IMR-90 (cell line): ENCODE measurements around the gene GNAO1. TPM values are rescaled to one million over a fixed set of nuclear protein-coding genes. Genes with fewer than 3 reads are reported as not detected.

ENCODE experiments used
- ATAC-seq: fragments of 200-7000 bp; cut with Tn5 transposase; 2 replicates; pipeline ENCODE4 v1.9.1; 2020; ENCODE audit warnings: low read depth, mild to moderate bottlenecking, moderate library complexity
- BruUV-seq: library from RNA; stranded (reverse); fragments of 400-500 nt; replicated peaks from 2 replicates; lab custom pipeline; 2021; lab: Mats Ljungman, UMichigan
- CTCF ChIA-PET: fragments of 300-600 bp; formaldehyde crosslinking; extraction: SDS; loops from one replicate; lab custom pipeline; 2021; ENCODE audit warnings: antibody characterized with exemption; lab: Yijun Ruan, JAX
- POLR2A ChIA-PET: fragments of 300-600 bp; sonication (Branson Sonifier 250); formaldehyde crosslinking; loops from one replicate; lab custom pipeline; 2022; ENCODE audit warnings: antibody characterized with exemption; ENCODE audit not compliant: unreplicated experiment; lab: Charles Lee
- DNase-seq: peaks from one replicate; pipeline ENCODE4 v3.0.0; 2013
- H2AFZ ChIP-seq: replicated peaks from 2 replicates; pipeline ENCODE3; 2013; ENCODE audit warnings: low read length, mild to moderate bottlenecking; ENCODE audit not compliant: poor library complexity
- H2AK5ac ChIP-seq: 2 replicates; pipeline ENCODE4 v1.6.1; 2013; ENCODE audit warnings: low read depth, low read length, inconsistent platforms
- H2AK9ac ChIP-seq: replicated peaks from 2 replicates; pipeline ENCODE3; 2013; ENCODE audit warnings: mild to moderate bottlenecking, low read depth, low read length, moderate library complexity; ENCODE audit not compliant: poor library complexity
- H2BK120ac ChIP-seq: 2 replicates; pipeline ENCODE4 v1.6.1; 2013; ENCODE audit warnings: low read depth, low read length, inconsistent platforms
- H2BK15ac ChIP-seq: 3 replicates; pipeline ENCODE4 v1.6.1; 2013; ENCODE audit warnings: low read depth, low read length, inconsistent platforms
- H2BK20ac ChIP-seq: 2 replicates; pipeline ENCODE4 v1.6.1; 2013; ENCODE audit warnings: low read depth, mild to moderate bottlenecking, inconsistent platforms, low read length, moderate library complexity
- H2BK5ac ChIP-seq: 2 replicates; pipeline ENCODE4 v1.6.1; 2013; ENCODE audit warnings: mild to moderate bottlenecking, low read depth, low read length, inconsistent platforms; ENCODE audit not compliant: poor library complexity, severe bottlenecking
- H3K14ac ChIP-seq: replicated peaks from 2 replicates; pipeline ENCODE4 v1.6.1; 2013; ENCODE audit warnings: low read depth, low read length, inconsistent platforms
- H3K18ac ChIP-seq: 2 replicates; pipeline ENCODE4 v1.6.1; 2013; ENCODE audit warnings: low read depth, low read length, control low read depth
- H3K23ac ChIP-seq: 2 replicates; pipeline ENCODE4 v1.6.1; 2013; ENCODE audit warnings: low read depth, low read length, inconsistent platforms
- H3K27ac ChIP-seq: 2 replicates; pipeline ENCODE4 v1.5.1; 2013; ENCODE audit warnings: mild to moderate bottlenecking, control low read depth, low read length; ENCODE audit not compliant: insufficient read depth
- H3K27me3 ChIP-seq: 2 replicates; pipeline ENCODE4 v1.6.1; 2013; ENCODE audit warnings: low read length; ENCODE audit not compliant: control insufficient read depth, insufficient read depth
- H3K36me3 ChIP-seq: 2 replicates; pipeline ENCODE4 v1.6.1; 2013; ENCODE audit warnings: low read length, mixed read lengths; ENCODE audit not compliant: control insufficient read depth, insufficient read depth
- H3K4ac ChIP-seq: 2 replicates; pipeline ENCODE4 v1.6.1; 2013; ENCODE audit warnings: low read depth, low read length, inconsistent platforms
- H3K4me1 ChIP-seq: 2 replicates; pipeline ENCODE4 v1.6.1; 2013; ENCODE audit warnings: low read length, mixed read lengths; ENCODE audit not compliant: control insufficient read depth, insufficient read depth
- H3K4me2 ChIP-seq: 2 replicates; pipeline ENCODE4 v1.6.1; 2013; ENCODE audit warnings: low read depth, mild to moderate bottlenecking, control low read depth, low read length, moderate library complexity
- H3K4me3 ChIP-seq: 2 replicates; pipeline ENCODE4 v1.5.1; 2013; ENCODE audit warnings: low read depth, mild to moderate bottlenecking, control low read depth, low read length, moderate library complexity; ENCODE audit not compliant: insufficient read depth
- H3K56ac ChIP-seq: 2 replicates; pipeline ENCODE4 v1.6.1; 2013; ENCODE audit warnings: low read length, inconsistent platforms; ENCODE audit not compliant: insufficient read depth; ENCODE audit errors: extremely low read depth
- H3K79me1 ChIP-seq, 2 experiments: 2 replicates each; pipeline ENCODE4 v1.6.1; 2013; ENCODE audit warnings: low read length in 2 of 2, inconsistent platforms in 1 of 2, low read depth in 1 of 2
- H3K9ac ChIP-seq: 2 replicates; pipeline ENCODE4 v1.6.1; 2013; ENCODE audit warnings: low read depth, low read length, control low read depth
- H3K9me1 ChIP-seq: 2 replicates; pipeline ENCODE4 v1.6.1; 2013; ENCODE audit warnings: low read length, inconsistent platforms; ENCODE audit not compliant: insufficient read depth
- H3K9me3 ChIP-seq: 2 replicates; pipeline ENCODE4 v1.6.1; 2013; ENCODE audit warnings: low read length; ENCODE audit not compliant: control insufficient read depth, insufficient read depth
- H4K20me1 ChIP-seq: 2 replicates; pipeline ENCODE4 v1.6.1; 2013; ENCODE audit warnings: low read length, inconsistent platforms; ENCODE audit not compliant: insufficient read depth
- H4K5ac ChIP-seq: 2 replicates; pipeline ENCODE4 v1.6.1; 2013; ENCODE audit warnings: mild to moderate bottlenecking, low read depth, low read length, control low read depth
- H4K8ac ChIP-seq, 2 experiments: 2 replicates each; pipeline ENCODE4 v1.6.1; 2013; ENCODE audit warnings: low read depth in 2 of 2, low read length in 2 of 2, control low read depth in 1 of 2, inconsistent platforms in 1 of 2
- H4K91ac ChIP-seq: 2 replicates; pipeline ENCODE4 v1.6.1; 2013; ENCODE audit warnings: low read depth, low read length, inconsistent platforms; ENCODE audit not compliant: insufficient read depth
- BHLHE40 ChIP-seq: fragments of 150-350 bp; IDR thresholded peaks from 2 replicates; pipeline ENCODE4 v1.6.1; 2016; ENCODE audit warnings: mild to moderate bottlenecking, low read depth, low read length
- CEBPB ChIP-seq: IDR thresholded peaks from 2 replicates; pipeline ENCODE4 v1.6.1; 2012; ENCODE audit warnings: low read depth, low read length, improper control_type of control experiment
- CHD1 ChIP-seq: IDR thresholded peaks from 2 replicates; pipeline ENCODE4 v1.6.1; 2012; ENCODE audit warnings: low read depth, low read length, improper control_type of control experiment
- CTCF ChIP-seq: conservative IDR thresholded peaks from 2 replicates; pipeline ENCODE4 v1.5.1; 2012; ENCODE audit warnings: mild to moderate bottlenecking, low read depth, low read length, improper control_type of control experiment
- FOS ChIP-seq: fragments of 150-350 bp; IDR thresholded peaks from 2 replicates; pipeline ENCODE4 v1.6.1; 2016; ENCODE audit warnings: low read depth, low read length
- MAFK ChIP-seq: IDR thresholded peaks from 2 replicates; pipeline ENCODE4 v1.6.1; 2012; ENCODE audit warnings: low read depth, low read length, improper control_type of control experiment
- MXI1 ChIP-seq: IDR thresholded peaks from 2 replicates; pipeline ENCODE4 v1.6.1; 2012; ENCODE audit warnings: low read depth, mild to moderate bottlenecking, low read length, moderate library complexity, borderline replicate concordance
- NFE2L2 ChIP-seq: fragments of 150-350 bp; IDR thresholded peaks from 2 replicates; pipeline ENCODE4 v1.6.1; 2016; ENCODE audit warnings: low read depth, mild to moderate bottlenecking, low read length
- POLR2A ChIP-seq: IDR thresholded peaks from 2 replicates; pipeline ENCODE4 v1.6.1; 2012; ENCODE audit warnings: mild to moderate bottlenecking, low read depth, low read length
- RAD21 ChIP-seq: IDR thresholded peaks from 2 replicates; pipeline ENCODE4 v1.6.1; 2012; ENCODE audit warnings: low read length, improper control_type of control experiment
- RCOR1 ChIP-seq: IDR thresholded peaks from 2 replicates; pipeline ENCODE4 v1.6.1; 2012; ENCODE audit warnings: mild to moderate bottlenecking, low read length, improper control_type of control experiment; ENCODE audit not compliant: insufficient replicate concordance
- RFX5 ChIP-seq: IDR thresholded peaks from 2 replicates; pipeline ENCODE4 v1.8.0; 2012; ENCODE audit warnings: low read depth, mild to moderate bottlenecking, low read length, moderate library complexity
- SMC3 ChIP-seq: fragments of 150-350 bp; IDR thresholded peaks from 2 replicates; pipeline ENCODE4 v1.6.1; 2016; ENCODE audit warnings: low read depth, mild to moderate bottlenecking, antibody characterized with exemption, low read length, moderate library complexity
- WGBS, 2 experiments: methylation state at CpG; one replicate each; pipeline versions ENCODE4 v1.1.5 to v1.1.7; 2013; ENCODE audit warnings: missing lambda C conversion rate in 2 of 2; ENCODE audit not compliant: insufficient read length in 1 of 2; ENCODE audit errors: extremely low coverage in 2 of 2; 5-methylcytosine and 5-hydroxymethylcytosine counted together
- dilution Hi-C: fragments of 300-500 bp; cut with HindIII; formaldehyde crosslinking; loops from one replicate; pipeline ENCODE4 v1.14.3; 2018; ENCODE audit warnings: low sequenced_read_pairs; ENCODE audit not compliant: unreplicated experiment
- in situ Hi-C: fragments of 300-500 bp; cut with MboI; formaldehyde crosslinking; loops from 3 replicates; pipeline ENCODE4 v1.14.3; 2019; ENCODE audit warnings: low sequenced_read_pairs, inconsistent platforms, mixed read lengths
- intact Hi-C: fragments of 100-400 bp; cut with micrococcal nuclease; formaldehyde crosslinking; loops from 2 replicates; pipeline ENCODE4 v1.10.0; 2022
- polyA plus RNA-seq, 3 experiments: library from polyadenylated mRNA; depleted of rRNA; stranded (reverse); fragments of >200 nt; gene quantifications; 2 replicates each; pipeline ENCODE4 v1.2.3, GENCODE V29; 2012; ENCODE audit warnings: low replicate concordance in 1 of 3
- total RNA-seq: library from RNA; depleted of rRNA; stranded (reverse); fragments of >200 nt; gene quantifications from 2 replicates; pipeline ENCODE4 v1.2.3, GENCODE V29; 2012
- TF ChIP-seq, protein P1 (sequence below): fragments of 150-350 bp; IDR thresholded peaks from 2 replicates; pipeline ENCODE4 v1.6.1; 2017; ENCODE audit warnings: mild to moderate bottlenecking, antibody characterized with exemption, low read length, low read depth
- TF ChIP-seq, protein P2 (sequence below): fragments of 150-350 bp; IDR thresholded peaks from 2 replicates; pipeline ENCODE4 v1.6.1; 2016; ENCODE audit warnings: low read depth, mild to moderate bottlenecking, low read length, moderate library complexity, borderline replicate concordance

GNAO1 gene
- total and polyA plus RNA-seq, 2 of the 4 experiments (the other 2 are of a cell fraction), result under 0.01 to 0.07 TPM

- CTCF ChIA-PET, result no interaction called here
- intact Hi-C loops (no loop called here), in situ Hi-C loops (no loop called here), dilution Hi-C loops (no loop called here)
- no CpG with 5 or more reads among the region's 4 CpGs for WGBS, 2 experiments
- H3K79me1 ChIP-seq, result no peaks in the 10 kb centered on the region
- H2BK15ac ChIP-seq, result no peak overlapping the region
- H3K14ac ChIP-seq, result no peak overlapping the region
- H4K20me1 ChIP-seq, result no peaks in the 10 kb centered on the region
- H3K27me3 ChIP-seq, result peaks cover 5% of the 10 kb centered on the region
- H3K18ac ChIP-seq, result no peak overlapping the region
- TF ChIP-seq NFE2L2 (no peak), BHLHE40 (no peak), RFX5 (no peak), SMC3 (no peak), CHD1 (no peak), CEBPB (no peak), POLR2A (no peak), MAFK (no peak), FOS (no peak), RCOR1 (no peak), RAD21 (no peak), MXI1 (no peak), CTCF (no peak)
- TF ChIP-seq, protein P1, sequence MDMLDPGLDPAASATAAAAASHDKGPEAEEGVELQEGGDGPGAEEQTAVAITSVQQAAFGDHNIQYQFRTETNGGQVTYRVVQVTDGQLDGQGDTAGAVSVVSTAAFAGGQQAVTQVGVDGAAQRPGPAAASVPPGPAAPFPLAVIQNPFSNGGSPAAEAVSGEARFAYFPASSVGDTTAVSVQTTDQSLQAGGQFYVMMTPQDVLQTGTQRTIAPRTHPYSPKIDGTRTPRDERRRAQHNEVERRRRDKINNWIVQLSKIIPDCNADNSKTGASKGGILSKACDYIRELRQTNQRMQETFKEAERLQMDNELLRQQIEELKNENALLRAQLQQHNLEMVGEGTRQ, result no peak
- TF ChIP-seq, protein P2, sequence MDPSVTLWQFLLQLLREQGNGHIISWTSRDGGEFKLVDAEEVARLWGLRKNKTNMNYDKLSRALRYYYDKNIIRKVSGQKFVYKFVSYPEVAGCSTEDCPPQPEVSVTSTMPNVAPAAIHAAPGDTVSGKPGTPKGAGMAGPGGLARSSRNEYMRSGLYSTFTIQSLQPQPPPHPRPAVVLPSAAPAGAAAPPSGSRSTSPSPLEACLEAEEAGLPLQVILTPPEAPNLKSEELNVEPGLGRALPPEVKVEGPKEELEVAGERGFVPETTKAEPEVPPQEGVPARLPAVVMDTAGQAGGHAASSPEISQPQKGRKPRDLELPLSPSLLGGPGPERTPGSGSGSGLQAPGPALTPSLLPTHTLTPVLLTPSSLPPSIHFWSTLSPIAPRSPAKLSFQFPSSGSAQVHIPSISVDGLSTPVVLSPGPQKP, result no peak
- no peak overlapping the region for H4K5ac ChIP-seq
- no peak overlapping the region for H2AFZ ChIP-seq
- H2AK5ac ChIP-seq, result no peak overlapping the region
- no peak overlapping the region for H4K91ac ChIP-seq
- H2BK20ac ChIP-seq, result no peak overlapping the region
- no TSS peak for BruUV-seq
- H3K9me1 ChIP-seq, result peaks cover 2% of the 10 kb centered on the region; the same call in 1 of the 2 replicates
- no peak overlapping the region for H2AK9ac ChIP-seq
- H3K4ac ChIP-seq, result no peak overlapping the region
- H2BK120ac ChIP-seq, result no peak overlapping the region
- no peak for DNase-seq
- no peak overlapping the region for H2BK5ac ChIP-seq
- no peak overlapping the region for H3K56ac ChIP-seq
- no peak overlapping the region for H4K8ac ChIP-seq
- no peak overlapping the region for H3K27ac ChIP-seq
- ATAC-seq, result no peak
- H3K9ac ChIP-seq, result no peak overlapping the region
- no peak overlapping the region for H3K4me3 ChIP-seq
- no peaks in the 10 kb centered on the region for H3K9me3 ChIP-seq
- no peak overlapping the region for H3K4me2 ChIP-seq
- POLR2A ChIA-PET, result no interaction called here
- no peak overlapping the region for H3K23ac ChIP-seq
- no peaks in the 10 kb centered on the region for H3K36me3 ChIP-seq
- H3K4me1 ChIP-seq, result 0 out of 2 replicates have a peak, but pooled peaks cover 1% of the 10 kb centered on the region
Observed at GRCh38 chr16:56244612-56245011, 53.3 kb downstream of the GNAO1 start.
